ENCODE data around the gene ABL2. TPM values are rescaled to one million over a fixed set of nuclear protein-coding genes. Genes with fewer than 3 reads are reported as not detected.
"Not testable (repeated sequence)": the region's sequence is repeated elsewhere in the genome, so short reads cannot be mapped to it uniquely, and the experiment has no call there.

Gene ABL2
- total RNA-seq, 4 donors from 2014 or later = 4.4 to 9.3 (median 5.8) TPM

- in situ Hi-C loops (cut with MboI; ENCODE audit: low sequenced_read_pairs in 4 of 4) = loop anchor here in 1 of 4 donors (25.0 kb wide), 1 partner anchor 445 kb away; no protein-coding TSS in a partner anchor
- ATAC-seq = peak in 1 of 2 donors; percentile 65
- Histone ChIP-seq H3K36me3 (no peaks in the 10 kb centered on the region), H3K4me3 (no peak overlapping the region), H3K27ac (no peak overlapping the region), H3K27me3 (no peaks in the 10 kb centered on the region), H3K4me1 (peaks cover 6 to 21% of the 10 kb centered on the region in 2 donors), H3K9me3 (no peaks in the 10 kb centered on the region)
- intact Hi-C loops (cut with DNase I; ENCODE audit: low total_unique reads) = no loop called here
- TF ChIP-seq, protein P1, sequence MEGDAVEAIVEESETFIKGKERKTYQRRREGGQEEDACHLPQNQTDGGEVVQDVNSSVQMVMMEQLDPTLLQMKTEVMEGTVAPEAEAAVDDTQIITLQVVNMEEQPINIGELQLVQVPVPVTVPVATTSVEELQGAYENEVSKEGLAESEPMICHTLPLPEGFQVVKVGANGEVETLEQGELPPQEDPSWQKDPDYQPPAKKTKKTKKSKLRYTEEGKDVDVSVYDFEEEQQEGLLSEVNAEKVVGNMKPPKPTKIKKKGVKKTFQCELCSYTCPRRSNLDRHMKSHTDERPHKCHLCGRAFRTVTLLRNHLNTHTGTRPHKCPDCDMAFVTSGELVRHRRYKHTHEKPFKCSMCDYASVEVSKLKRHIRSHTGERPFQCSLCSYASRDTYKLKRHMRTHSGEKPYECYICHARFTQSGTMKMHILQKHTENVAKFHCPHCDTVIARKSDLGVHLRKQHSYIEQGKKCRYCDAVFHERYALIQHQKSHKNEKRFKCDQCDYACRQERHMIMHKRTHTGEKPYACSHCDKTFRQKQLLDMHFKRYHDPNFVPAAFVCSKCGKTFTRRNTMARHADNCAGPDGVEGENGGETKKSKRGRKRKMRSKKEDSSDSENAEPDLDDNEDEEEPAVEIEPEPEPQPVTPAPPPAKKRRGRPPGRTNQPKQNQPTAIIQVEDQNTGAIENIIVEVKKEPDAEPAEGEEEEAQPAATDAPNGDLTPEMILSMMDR (IDR thresholded peaks at IDR 0.05 in 4 of 5, conservative IDR thresholded peaks at IDR 0.05 in 1 of 5) = no peak
- no peak for TF ChIP-seq POLR2A (IDR thresholded peaks at IDR 0.05)
- no peak for DNase-seq
Measured at GRCh38 chr1:179206812-179207211, 22.7 kb downstream of the ABL2 start.

- H3K9me3 ChIP-seq = no peaks in the 10 kb centered on the region
- DNase-seq (no peak), ATAC-seq (no peak)
- no peaks in the 10 kb centered on the region for H3K36me3 ChIP-seq
- in situ Hi-C loops (cut with MboI; ENCODE audit: low sequenced_read_pairs in 4 of 4) (loop anchor here in 1 of 4 donors (25.0 kb wide), 1 partner anchor 443 kb away; no protein-coding TSS in a partner anchor), intact Hi-C loops (cut with DNase I; ENCODE audit: low total_unique reads) (no loop called here)
- no peak for TF ChIP-seq POLR2A (IDR thresholded peaks at IDR 0.05)
- TF ChIP-seq, protein P1 (IDR thresholded peaks at IDR 0.05 in 4 of 5, conservative IDR thresholded peaks at IDR 0.05 in 1 of 5) = no peak
- no peak overlapping the region for H3K27ac ChIP-seq
- H3K4me3 ChIP-seq = no peak overlapping the region
- no peaks in the 10 kb centered on the region for H3K27me3 ChIP-seq
- H3K4me1 ChIP-seq = peaks cover 6 to 21% of the 10 kb centered on the region in 2 donors
Measured at GRCh38 chr1:179205284-179205683, 24.2 kb downstream of the ABL2 start.

GRCh38 chr1:179202161-179202560 is 27.3 kb downstream of the ABL2 start:
- no peak overlapping the region for H3K4me3 ChIP-seq
- no peaks in the 10 kb centered on the region for H3K27me3 ChIP-seq
- no peak overlapping the region for H3K27ac ChIP-seq
- DNase-seq (no peak), ATAC-seq (no peak)
- no peaks in the 10 kb centered on the region for H3K36me3 ChIP-seq
- intact Hi-C loops (cut with DNase I; ENCODE audit: low total_unique reads) = no loop called here
- H3K9me3 ChIP-seq = no peaks in the 10 kb centered on the region
- no peak for TF ChIP-seq POLR2A (IDR thresholded peaks at IDR 0.05)
- in situ Hi-C loops (cut with MboI; ENCODE audit: low sequenced_read_pairs in 4 of 4) = loop anchor here in 1 of 4 donors (25.0 kb wide), 1 partner anchor 440 kb away; no protein-coding TSS in a partner anchor
- peaks cover 6 to 10% of the 10 kb centered on the region in 2 donors for H3K4me1 ChIP-seq

DNA sequence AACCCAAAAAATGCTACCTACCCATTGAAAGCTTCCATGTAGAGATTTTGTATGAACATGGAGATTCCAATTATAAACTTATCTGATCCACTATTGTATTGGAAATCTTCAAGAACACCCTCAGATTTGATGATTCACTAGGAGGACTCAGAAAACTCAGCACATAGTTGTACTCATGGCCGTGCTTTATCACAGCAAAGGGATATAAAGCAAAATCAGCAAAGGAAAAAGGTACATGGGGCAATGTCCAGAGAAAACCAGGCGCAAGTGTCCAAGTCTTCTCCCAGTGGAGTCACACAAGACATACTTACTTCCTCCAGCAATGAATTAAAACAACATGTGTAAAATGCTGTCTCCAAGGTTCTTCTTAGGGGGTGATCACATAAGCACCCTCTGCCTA is 28.9 kb downstream of the ABL2 start:
- H3K27me3 ChIP-seq = no peaks in the 10 kb centered on the region
- TF ChIP-seq, protein P1 (IDR thresholded peaks at IDR 0.05 in 4 of 5, conservative IDR thresholded peaks at IDR 0.05 in 1 of 5) = no peak
- no peak for TF ChIP-seq POLR2A (IDR thresholded peaks at IDR 0.05)
- in situ Hi-C loops (cut with MboI; ENCODE audit: low sequenced_read_pairs in 4 of 4) = loop anchor here in 1 of 4 donors (25.0 kb wide), 1 partner anchor 438 kb away; no protein-coding TSS in a partner anchor
- H3K4me3 ChIP-seq = no peak overlapping the region
- intact Hi-C loops (cut with DNase I; ENCODE audit: low total_unique reads) = no loop called here
- H3K9me3 ChIP-seq = no peaks in the 10 kb centered on the region
- H3K36me3 ChIP-seq = no peaks in the 10 kb centered on the region
- H3K27ac ChIP-seq = no peak overlapping the region
- ATAC-seq (no peak), DNase-seq (no peak)
- peaks cover 3 to 4% of the 10 kb centered on the region in 2 donors for H3K4me1 ChIP-seq

DNA sequence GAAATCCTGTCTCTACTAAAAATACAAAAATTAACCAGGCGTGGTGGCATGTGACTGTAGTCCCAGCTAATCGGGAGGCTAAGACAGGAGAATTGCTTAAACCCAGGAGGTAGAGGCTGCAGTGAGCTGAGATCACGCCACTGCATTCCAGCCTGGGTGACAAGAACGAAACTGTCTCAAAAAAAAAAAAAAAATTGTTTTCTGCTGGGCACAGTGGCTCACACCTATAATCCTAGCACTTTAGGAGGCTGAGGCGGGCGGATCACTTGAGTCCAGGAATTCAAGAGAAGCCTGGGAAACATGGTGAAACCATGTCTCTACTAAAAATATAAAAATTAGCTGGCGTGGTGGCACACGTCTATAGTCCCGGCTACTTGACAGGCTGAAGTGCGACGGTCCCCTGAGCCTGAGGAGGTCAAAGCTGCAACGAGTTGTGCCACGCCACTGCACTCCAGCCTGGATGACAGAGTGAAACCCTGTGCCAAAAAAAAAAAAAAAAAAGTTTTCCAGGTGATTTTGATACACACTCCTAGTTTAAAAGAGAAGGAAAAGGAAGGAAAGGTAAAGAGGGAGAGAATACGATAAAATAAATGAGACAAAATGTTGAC is 31.7 kb downstream of the ABL2 start:
- peaks cover 11 to 12% of the 10 kb centered on the region in 2 donors for H3K4me1 ChIP-seq
- no peaks in the 10 kb centered on the region for H3K9me3 ChIP-seq
- no peak for ATAC-seq
- H3K27ac ChIP-seq = no peak overlapping the region
- in situ Hi-C loops (cut with MboI; ENCODE audit: low sequenced_read_pairs in 4 of 4) (loop anchor here in 2 of 4 donors (5.0 kb wide), 2 partner anchors 75 to 120 kb away; no protein-coding TSS in a partner anchor), intact Hi-C loops (cut with DNase I; ENCODE audit: low total_unique reads) (no loop called here)
- TF ChIP-seq, protein P1 (IDR thresholded peaks at IDR 0.05 in 4 of 5, conservative IDR thresholded peaks at IDR 0.05 in 1 of 5) = no peak
- no peak for TF ChIP-seq POLR2A (IDR thresholded peaks at IDR 0.05)
- DNase-seq = no peak
- H3K36me3 ChIP-seq = no peaks in the 10 kb centered on the region
- H3K27me3 ChIP-seq = no peaks in the 10 kb centered on the region
- H3K4me3 ChIP-seq = no peak overlapping the region

- ATAC-seq (peak; percentile 72 to 87), DNase-seq (peak; percentile 15 to 75)
- H3K27ac ChIP-seq; H3K9me3 ChIP-seq; H3K27me3 ChIP-seq; H3K36me3 ChIP-seq; intact Hi-C loops (cut with DNase I; ENCODE audit: low total_unique reads); H3K4me3 ChIP-seq: not testable (repeated sequence)
- in situ Hi-C loops (cut with MboI; ENCODE audit: low sequenced_read_pairs in 4 of 4) = loop anchor here in 2 of 4 donors (5.0 kb wide), 2 partner anchors 74 to 119 kb away; no protein-coding TSS in a partner anchor
- H3K4me1 ChIP-seq = peaks cover 12 to 15% of the 10 kb centered on the region in 2 donors
Measured at GRCh38 chr1:179195857-179196256, 33.6 kb downstream of the ABL2 start.
